Measurements from ENCODE around the gene NELFCD. TPM values are rescaled to one million over a fixed set of nuclear protein-coding genes. Genes with fewer than 3 reads are reported as not detected.
"Not testable (repeated sequence)": the region's sequence is repeated elsewhere in the genome, so short reads cannot be mapped to it uniquely, and the experiment has no call there.

Gene NELFCD
- total RNA-seq, 4 donors from 2014 or later = 96.6 to 129 (median 113) TPM

DNA sequence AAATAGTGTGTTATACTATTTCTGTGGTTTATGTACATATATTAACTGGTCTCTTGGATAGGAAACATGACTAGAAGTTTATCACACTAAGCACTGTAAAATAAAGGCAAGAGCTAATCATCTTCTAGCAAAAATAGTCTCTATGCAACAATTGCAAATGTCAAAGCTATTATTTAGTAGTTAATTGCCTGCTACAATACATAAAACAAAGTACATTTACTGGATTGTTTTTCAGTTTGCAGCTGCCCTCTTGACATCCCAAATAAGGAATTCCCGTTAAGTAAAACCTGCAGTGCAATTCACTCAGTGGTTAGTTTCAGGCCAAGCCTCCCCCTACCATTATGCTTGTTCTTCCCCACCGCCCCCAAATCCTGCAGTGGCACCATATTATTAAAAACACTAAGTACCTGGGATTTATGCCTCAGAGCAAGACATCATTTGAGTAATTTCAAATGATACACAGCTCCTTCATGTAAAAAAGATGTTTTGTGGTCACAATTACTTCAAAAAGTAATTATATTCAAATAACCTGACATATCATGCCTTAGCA lies 52.6 kb downstream of the NELFCD start:
- no peaks in the 10 kb centered on the region for H3K9me3 ChIP-seq
- H3K36me3 ChIP-seq = peaks cover 28 to 43% of the 10 kb centered on the region in 2 donors
- peak overlapping the region in 1 of 3 donors; percentile 74 for H3K27ac ChIP-seq
- intact Hi-C loops (cut with DNase I) = loop anchor here (10.0 kb wide), 1 partner anchor 49 kb away; the partner anchor contains the start of gene NELFCD
- H3K27me3 ChIP-seq = no peaks in the 10 kb centered on the region
- WGBS, 2 donors = 97 to 99% methylated on average over 2 of the region's 2 CpGs
- no peak for DNase-seq
- peaks cover 23 to 26% of the 10 kb centered on the region in 2 donors for H3K4me1 ChIP-seq
- no peak overlapping the region for H3K4me3 ChIP-seq (replicated peaks in 1 of 3)
- TF ChIP-seq, protein P1, sequence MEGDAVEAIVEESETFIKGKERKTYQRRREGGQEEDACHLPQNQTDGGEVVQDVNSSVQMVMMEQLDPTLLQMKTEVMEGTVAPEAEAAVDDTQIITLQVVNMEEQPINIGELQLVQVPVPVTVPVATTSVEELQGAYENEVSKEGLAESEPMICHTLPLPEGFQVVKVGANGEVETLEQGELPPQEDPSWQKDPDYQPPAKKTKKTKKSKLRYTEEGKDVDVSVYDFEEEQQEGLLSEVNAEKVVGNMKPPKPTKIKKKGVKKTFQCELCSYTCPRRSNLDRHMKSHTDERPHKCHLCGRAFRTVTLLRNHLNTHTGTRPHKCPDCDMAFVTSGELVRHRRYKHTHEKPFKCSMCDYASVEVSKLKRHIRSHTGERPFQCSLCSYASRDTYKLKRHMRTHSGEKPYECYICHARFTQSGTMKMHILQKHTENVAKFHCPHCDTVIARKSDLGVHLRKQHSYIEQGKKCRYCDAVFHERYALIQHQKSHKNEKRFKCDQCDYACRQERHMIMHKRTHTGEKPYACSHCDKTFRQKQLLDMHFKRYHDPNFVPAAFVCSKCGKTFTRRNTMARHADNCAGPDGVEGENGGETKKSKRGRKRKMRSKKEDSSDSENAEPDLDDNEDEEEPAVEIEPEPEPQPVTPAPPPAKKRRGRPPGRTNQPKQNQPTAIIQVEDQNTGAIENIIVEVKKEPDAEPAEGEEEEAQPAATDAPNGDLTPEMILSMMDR (IDR thresholded peaks at IDR 0.05) = no peak
- no peak for TF ChIP-seq POLR2A (IDR thresholded peaks at IDR 0.05)

DNA sequence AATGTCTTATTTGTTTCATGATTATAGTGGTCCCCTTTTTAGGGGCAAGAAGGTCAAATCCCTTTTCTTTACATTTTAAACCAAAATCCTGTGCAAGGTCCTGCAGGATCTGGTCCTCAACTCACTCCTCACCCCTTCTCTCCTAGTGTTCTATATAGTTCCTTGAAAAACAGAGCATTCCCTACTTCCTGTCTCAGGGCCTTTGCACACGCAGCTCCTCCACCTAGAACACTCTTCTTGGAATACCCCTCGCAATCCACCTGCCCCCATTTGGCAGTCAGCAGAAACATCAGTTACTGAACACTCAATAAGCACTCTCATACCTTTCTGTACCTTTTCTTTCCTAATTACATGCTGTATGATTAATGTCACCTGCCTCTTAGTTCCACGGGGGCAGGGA lies 54.3 kb downstream of the NELFCD start:
- intact Hi-C loops (cut with DNase I) = loop anchor here (10.0 kb wide), 1 partner anchor 51 kb away; the partner anchor contains the start of gene NELFCD
- Histone ChIP-seq H3K4me3 (replicated peaks in 1 of 3) (no peak overlapping the region), H3K36me3 (peaks cover 25 to 40% of the 10 kb centered on the region in 2 donors), H3K9me3 (no peaks in the 10 kb centered on the region), H3K27me3 (no peaks in the 10 kb centered on the region), H3K4me1 (peaks cover 18 to 26% of the 10 kb centered on the region in 2 donors), H3K27ac (no peak overlapping the region)
- 97 to 98% methylated on average over 3 of the region's 3 CpGs for WGBS, 2 donors
- no peak for DNase-seq
- TF ChIP-seq POLR2A (IDR thresholded peaks at IDR 0.05) = no peak
- TF ChIP-seq, protein P1 (IDR thresholded peaks at IDR 0.05) = no peak

DNA sequence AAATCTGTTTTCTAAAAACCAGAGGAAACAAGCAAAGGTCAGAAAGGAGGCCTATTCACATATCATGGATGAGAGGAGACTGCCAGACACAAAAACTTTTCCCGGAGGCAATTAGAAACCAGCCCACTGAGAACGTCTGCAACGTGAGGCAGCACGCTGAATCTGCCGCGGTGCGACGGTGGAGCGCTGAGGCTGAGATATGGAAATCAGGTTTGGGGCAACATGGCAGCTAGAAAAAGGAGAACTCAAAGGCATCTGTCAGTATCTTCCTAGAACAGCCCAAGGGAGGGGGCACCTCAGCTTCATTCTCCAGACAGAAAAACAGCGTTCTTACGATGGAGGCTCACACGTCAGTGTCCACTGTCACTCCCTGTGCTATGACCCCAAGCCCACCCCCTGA lies 56.3 kb downstream of the NELFCD start:
- TF ChIP-seq POLR2A (IDR thresholded peaks at IDR 0.05) = no peak
- TF ChIP-seq, protein P1 (IDR thresholded peaks at IDR 0.05) = no peak
- Histone ChIP-seq H3K4me1 (peaks cover 23 to 29% of the 10 kb centered on the region in 2 donors), H3K9me3 (no peaks in the 10 kb centered on the region), H3K27ac (no peak overlapping the region), H3K27me3 (no peaks in the 10 kb centered on the region), H3K36me3 (peaks cover 25 to 40% of the 10 kb centered on the region in 2 donors), H3K4me3 (replicated peaks in 1 of 3) (no peak overlapping the region)
- WGBS, 2 donors = 88 to 94% methylated on average over 12 of the region's 12 CpGs
- intact Hi-C loops (cut with DNase I) = loop anchor here (10.0 kb wide), 1 partner anchor 53 kb away; the partner anchor contains the start of gene NELFCD
- DNase-seq = no peak

DNA sequence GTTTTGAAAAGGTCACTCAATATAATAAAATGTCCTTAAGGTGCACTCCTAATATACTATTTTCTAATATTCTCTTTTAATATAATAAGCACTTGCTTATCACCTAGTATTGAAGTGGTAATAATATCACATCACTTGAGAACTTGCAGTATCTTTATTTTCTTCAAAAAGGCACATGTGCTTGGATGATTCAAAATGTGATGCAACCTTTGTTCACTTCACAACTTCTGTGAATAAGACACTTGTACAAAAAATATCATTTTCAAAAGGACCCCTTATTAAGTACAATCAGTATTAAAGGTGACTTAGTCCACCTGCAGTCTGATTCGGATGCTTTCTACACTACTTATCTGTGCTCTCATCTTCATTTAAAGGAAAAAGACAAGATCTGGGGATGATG lies 58.2 kb downstream of the NELFCD start:
- intact Hi-C loops (cut with DNase I) = loop anchor here (10.0 kb wide), 1 partner anchor 54 kb away; the partner anchor contains the start of gene NELFCD
- WGBS, 2 donors = 82 to 92% methylated on average over 1 of the region's 1 CpG

DNA sequence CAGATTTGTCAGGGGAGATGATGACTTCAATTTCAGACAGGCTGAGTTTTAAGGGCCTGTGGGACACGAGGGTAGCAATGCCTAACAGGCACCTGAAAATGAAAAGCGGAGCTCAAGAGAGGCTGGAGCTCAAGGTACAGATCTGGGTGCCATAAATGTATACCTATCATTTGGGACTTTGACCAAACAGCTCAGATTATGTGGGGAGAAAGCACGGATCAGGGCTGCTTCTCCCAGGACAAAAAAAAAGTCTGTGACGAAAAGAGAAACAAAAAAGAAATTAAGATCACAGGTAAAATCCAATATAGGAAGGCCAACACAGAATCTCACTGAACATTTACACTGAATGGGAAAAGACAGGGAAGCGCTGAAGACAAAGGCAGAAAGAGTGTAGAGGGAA lies 59.6 kb downstream of the NELFCD start:
- no peak for TF ChIP-seq POLR2A (IDR thresholded peaks at IDR 0.05)
- TF ChIP-seq, protein P1 (IDR thresholded peaks at IDR 0.05) = no peak
- Histone ChIP-seq H3K27me3 (no peaks in the 10 kb centered on the region), H3K9me3 (no peaks in the 10 kb centered on the region), H3K4me1 (peaks cover 48 to 54% of the 10 kb centered on the region in 2 donors), H3K36me3 (peaks cover 20 to 21% of the 10 kb centered on the region in 2 donors), H3K27ac (no peak overlapping the region), H3K4me3 (replicated peaks in 1 of 3) (no peak overlapping the region)
- no peak for DNase-seq
- intact Hi-C loops (cut with DNase I) = loop anchor here (5.0 kb wide), 1 partner anchor 148 kb away; no protein-coding TSS in a partner anchor
- 87 to 92% methylated on average over 5 of the region's 5 CpGs for WGBS, 2 donors

More for the DNA sequence above, 58.2 kb downstream of the NELFCD start:
- Histone ChIP-seq H3K4me1 (peaks cover 35 to 41% of the 10 kb centered on the region in 2 donors), H3K27ac (no peak overlapping the region), H3K4me3 (replicated peaks in 1 of 3) (no peak overlapping the region), H3K27me3 (no peaks in the 10 kb centered on the region), H3K9me3 (no peaks in the 10 kb centered on the region), H3K36me3 (peaks cover 25 to 34% of the 10 kb centered on the region in 2 donors)
- TF ChIP-seq, protein P1 (IDR thresholded peaks at IDR 0.05) = no peak
- TF ChIP-seq POLR2A (IDR thresholded peaks at IDR 0.05) = no peak
- no peak for DNase-seq

DNA sequence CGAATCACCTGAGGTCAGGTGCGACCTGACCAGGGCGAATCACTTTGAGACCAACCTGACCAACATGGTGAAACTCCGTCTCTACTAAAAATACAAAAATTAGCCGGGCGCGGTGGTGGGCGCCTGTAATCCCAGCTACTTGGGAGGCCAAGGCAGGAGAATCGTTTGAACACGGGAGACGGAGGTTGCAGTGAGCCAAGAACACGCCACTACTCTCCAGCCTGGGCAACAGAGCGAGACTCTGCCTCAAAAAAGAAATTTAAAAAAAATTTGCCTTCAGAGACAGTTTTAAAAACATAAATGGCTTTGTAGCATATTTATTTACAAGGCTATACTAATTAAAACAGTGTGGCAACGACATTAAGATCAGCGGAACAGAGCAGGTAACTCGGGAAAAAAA lies 60.4 kb downstream of the NELFCD start:
- Histone ChIP-seq H3K36me3 (peaks cover 12 to 13% of the 10 kb centered on the region in 2 donors), H3K4me1 (peaks cover 48 to 55% of the 10 kb centered on the region in 2 donors), H3K27ac (peak overlapping the region in 2 of 3 donors; percentile 90 to 92), H3K4me3 (replicated peaks in 1 of 3) (peak overlapping the region in 2 of 3 donors; percentile 78 to 88)
- DNase-seq, H3K9me3 ChIP-seq, H3K27me3 ChIP-seq: not testable (repeated sequence)
- WGBS, 2 donors = 89 to 94% methylated on average over 16 of the region's 16 CpGs
- intact Hi-C loops (cut with DNase I) = loop anchor here (5.0 kb wide), 1 partner anchor 149 kb away; no protein-coding TSS in a partner anchor

Data from thyroid gland (tissue), 4 donors.